Psoas muscle (tissue), 8 donors: ENCODE results near the gene SAMSN1. TPM values are rescaled to one million over a fixed set of nuclear protein-coding genes. Genes with fewer than 3 reads are reported as not detected.

Source experiments
- ATAC-seq, 4 donors: fragments of 200-7000 bp; cut with Tn5 transposase; one replicate each; pipeline ENCODE4 v1.9.1; 2020; ENCODE audit warnings: moderate library complexity in 3 of 4, mild to moderate bottlenecking in 2 of 4
- DNase-seq, 2 donors: peaks; one replicate each; pipeline ENCODE4 v3.0.0-alpha.2; 2020
- H3K27ac ChIP-seq: fragments of 200-600 bp; one replicate; pipeline ENCODE4 v1.8.0; 2022
- H3K27me3 ChIP-seq, 3 donors: fragments of 200-600 bp in 1 of 3; one replicate each; pipeline versions ENCODE4 v1.6.1 to v1.8.0; 2013 to 2022; ENCODE audit warnings: low read length in 2 of 3, mild to moderate bottlenecking in 2 of 3, moderate library complexity in 1 of 3; ENCODE audit not compliant: insufficient read depth in 3 of 3
- H3K36me3 ChIP-seq, 2 donors: fragments of 200-600 bp in 1 of 2; one replicate each; pipeline versions ENCODE4 v1.6.1 to v1.8.0; 2013 to 2022; ENCODE audit warnings: low read depth in 1 of 2, mild to moderate bottlenecking in 1 of 2, moderate library complexity in 1 of 2; ENCODE audit not compliant: insufficient read depth in 1 of 2
- H3K4me1 ChIP-seq: fragments of 200-600 bp; one replicate; pipeline ENCODE4 v1.8.0; 2022
- H3K4me3 ChIP-seq: fragments of 200-600 bp; one replicate; pipeline ENCODE4 v1.8.0; 2022; ENCODE audit warnings: mild to moderate bottlenecking
- H3K9me3 ChIP-seq: fragments of 200-600 bp; one replicate; pipeline ENCODE4 v1.8.0; 2022
- CTCF ChIP-seq: fragments of 200-600 bp; IDR thresholded peaks from one replicate; pipeline ENCODE4 v1.8.0; 2022; ENCODE audit warnings: antibody characterized with exemption
- WGBS, 3 donors: extraction: QIAGEN DNeasy Blood & Tissue Kit; methylation state at CpG; one replicate each; pipeline versions ENCODE4 v1.1.6 to v1.1.7; 2013; 5-methylcytosine and 5-hydroxymethylcytosine counted together
- intact Hi-C, 2 donors: fragments of 100-400 bp; cut with DNase I; formaldehyde crosslinking; loops; one replicate each; pipeline versions ENCODE4 v1.11.0 to v1.14.2; 2022
- polyA plus RNA-seq, 3 donors: library from polyadenylated mRNA; stranded (reverse); fragments of 200-250 nt; gene quantifications; one replicate each; pipeline ENCODE4 v1.2.3, GENCODE V29; 2013
- total RNA-seq, 4 donors: library from RNA; stranded (reverse); fragmentation: NEBNext Ultra II Directional in 2 of 4; extraction: Animal tissue kit (Norgen Biotek cat#: 25700) in 2 of 4; gene quantifications; one replicate each; pipeline versions ENCODE4 v1.2.1 to v1.2.4, GENCODE V29; 2021 to 2023
- donor health status: healthy with polysubstance abuse.
- donor health status: DM: no; HTN: no; CAD: no; lungs with moderate emphysema.
- donor health status: Bipolar disorder and iron deficiency.
- donor health status: healthy.
- donor health status: DM: yes; HTN: yes; CAD: no.
- donor health status: DM: no; HTN: no; CAD: no.
- donor health status: DM: no; HTN: no; CAD: no.
- donor health status: DM: yes; HTN: yes; CAD: no.

The SAMSN1 gene
- total and polyA plus RNA-seq, 7 donors, result 0.31 to 1.8 (median 0.65) TPM

- H3K4me3 ChIP-seq, result no peak overlapping the region
- intact Hi-C loops, result no loop called here
- DNase-seq, result no peak
- H3K36me3 ChIP-seq, result no peaks in the 10 kb centered on the region
- H3K27me3 ChIP-seq, result no peaks in the 10 kb centered on the region
- no peak overlapping the region for H3K27ac ChIP-seq
- H3K4me1 ChIP-seq, result no peaks in the 10 kb centered on the region
- H3K9me3 ChIP-seq, result no peaks in the 10 kb centered on the region
- TF ChIP-seq CTCF, result no peak
- no peak for ATAC-seq
- WGBS, 3 donors, result 76 to 90% (median 85%) methylated on average over 3 of the region's 3 CpGs
Measured at GRCh38 chr21:14486869-14487268, 59.2 kb downstream of the SAMSN1 start.

- Histone ChIP-seq H3K36me3 (no peaks in the 10 kb centered on the region), H3K4me1 (no peaks in the 10 kb centered on the region), H3K27me3 (no peaks in the 10 kb centered on the region), H3K9me3 (no peaks in the 10 kb centered on the region), H3K4me3 (no peak overlapping the region), H3K27ac (no peak overlapping the region)
- WGBS, 3 donors, result 83 to 90% (median 84%) methylated on average over 2 of the region's 2 CpGs
- ATAC-seq (no peak), DNase-seq (no peak)
- intact Hi-C loops, result no loop called here
- TF ChIP-seq CTCF, result no peak
Measured at GRCh38 chr21:14484188-14485009, 61.7 kb downstream of the SAMSN1 start.

- intact Hi-C loops, result no loop called here
- H3K36me3 ChIP-seq, result no peaks in the 10 kb centered on the region
- no peak for TF ChIP-seq CTCF
- no peak overlapping the region for H3K27ac ChIP-seq
- ATAC-seq, result no peak
- no peaks in the 10 kb centered on the region for H3K4me1 ChIP-seq
- WGBS, 3 donors, result 94 to 96% (median 94%) methylated on average over 8 of the region's 8 CpGs
- no peak overlapping the region for H3K4me3 ChIP-seq
- no peak for DNase-seq
- H3K9me3 ChIP-seq, result no peaks in the 10 kb centered on the region
- no peaks in the 10 kb centered on the region for H3K27me3 ChIP-seq
Measured at GRCh38 chr21:14483296-14483695, 62.8 kb downstream of the SAMSN1 start.

- no peak for ATAC-seq
- Histone ChIP-seq H3K27ac (no peak overlapping the region), H3K36me3 (no peaks in the 10 kb centered on the region), H3K4me3 (no peak overlapping the region), H3K27me3 (no peaks in the 10 kb centered on the region), H3K9me3 (no peaks in the 10 kb centered on the region), H3K4me1 (no peaks in the 10 kb centered on the region)
- intact Hi-C loops, result no loop called here
- no peak for DNase-seq
- no peak for TF ChIP-seq CTCF
- 59 to 70% (median 69%) methylated on average over 7 of the region's 7 CpGs for WGBS, 3 donors
Measured at GRCh38 chr21:14482165-14482564, 64.0 kb downstream of the SAMSN1 start.
